Erythroblast (primary cell): Measurements from ENCODE around the gene CNOT1.

Experiments used
- GATA1 ChIP-seq: IDR thresholded peaks from 2 replicates; pipeline ENCODE4 v1.6.1; 2011; ENCODE audit warnings: low read depth, mild to moderate bottlenecking, control low read depth, low read length, moderate library complexity
- POLR2A ChIP-seq: IDR thresholded peaks from 2 replicates; pipeline ENCODE4 v1.6.1; 2011; ENCODE audit warnings: mild to moderate bottlenecking, low read length

GRCh38 chr16:58620396-58620795 lies 9.2 kb downstream of the CNOT1 start:
- TF ChIP-seq POLR2A (no peak), GATA1 (no peak)
